IPS-18a (cell line): ENCODE results near the gene BMP7.

ENCODE experiments used
- H3K27ac ChIP-seq: one replicate; pipeline ENCODE4 v1.5.1; 2013; ENCODE audit warnings: low read length
- H3K27me3 ChIP-seq: one replicate; pipeline ENCODE4 v1.6.1; 2013; ENCODE audit warnings: mild to moderate bottlenecking, low read length; ENCODE audit not compliant: control insufficient read depth, insufficient read depth
- H3K36me3 ChIP-seq: one replicate; pipeline ENCODE4 v1.6.1; 2013; ENCODE audit warnings: low read depth, low read length; ENCODE audit not compliant: control insufficient read depth
- H3K4me1 ChIP-seq: one replicate; pipeline ENCODE4 v1.6.1; 2013; ENCODE audit warnings: low read depth, low read length; ENCODE audit not compliant: control insufficient read depth
- H3K4me3 ChIP-seq: one replicate; pipeline ENCODE4 v1.5.1; 2013; ENCODE audit warnings: low read length
- H3K9ac ChIP-seq: one replicate; pipeline ENCODE4 v1.6.1; 2013; ENCODE audit warnings: mild to moderate bottlenecking, low read length, moderate library complexity
- H3K9me3 ChIP-seq: one replicate; pipeline ENCODE4 v1.6.1; 2013; ENCODE audit warnings: low read depth, low read length; ENCODE audit not compliant: control insufficient read depth

BMP7 gene

GRCh38 chr20:57131601-57132391 is 134.6 kb downstream of the BMP7 start:
- Histone ChIP-seq H3K27me3 (no peaks in the 10 kb centered on the region), H3K36me3 (no peaks in the 10 kb centered on the region), H3K27ac (no peak overlapping the region), H3K9ac (no peak overlapping the region), H3K4me1 (peaks cover 3% of the 10 kb centered on the region), H3K4me3 (no peak overlapping the region), H3K9me3 (no peaks in the 10 kb centered on the region)

- no peaks in the 10 kb centered on the region for H3K9me3 ChIP-seq
- no peak overlapping the region for H3K27ac ChIP-seq
- no peak overlapping the region for H3K9ac ChIP-seq
- H3K36me3 ChIP-seq: no peaks in the 10 kb centered on the region
- no peaks in the 10 kb centered on the region for H3K27me3 ChIP-seq
- H3K4me1 ChIP-seq: peaks cover 3% of the 10 kb centered on the region
- H3K4me3 ChIP-seq: no peak overlapping the region
Measured at GRCh38 chr20:57131077-57131476, 135.4 kb downstream of the BMP7 start.

- Histone ChIP-seq H3K9ac (no peak overlapping the region), H3K27me3 (no peaks in the 10 kb centered on the region), H3K4me1 (peaks cover 3% of the 10 kb centered on the region), H3K4me3 (no peak overlapping the region), H3K36me3 (no peaks in the 10 kb centered on the region), H3K9me3 (no peaks in the 10 kb centered on the region), H3K27ac (no peak overlapping the region)
Measured at GRCh38 chr20:57130160-57130772, 136.2 kb downstream of the BMP7 start.

GRCh38 chr20:57129303-57129702 is 137.1 kb downstream of the BMP7 start:
- no peak overlapping the region for H3K27ac ChIP-seq
- no peak overlapping the region for H3K4me3 ChIP-seq
- H3K4me1 ChIP-seq: peaks cover 7% of the 10 kb centered on the region
- H3K9me3 ChIP-seq: no peaks in the 10 kb centered on the region
- H3K27me3 ChIP-seq: no peaks in the 10 kb centered on the region
- no peaks in the 10 kb centered on the region for H3K36me3 ChIP-seq
- H3K9ac ChIP-seq: no peak overlapping the region

GRCh38 chr20:57128044-57128757 is 138.2 kb downstream of the BMP7 start:
- Histone ChIP-seq H3K36me3 (no peaks in the 10 kb centered on the region), H3K27me3 (no peaks in the 10 kb centered on the region), H3K4me3 (no peak overlapping the region), H3K4me1 (peaks cover 7% of the 10 kb centered on the region), H3K9ac (no peak overlapping the region), H3K9me3 (no peaks in the 10 kb centered on the region), H3K27ac (no peak overlapping the region)

- Histone ChIP-seq H3K27ac (no peak overlapping the region), H3K9ac (no peak overlapping the region), H3K27me3 (no peaks in the 10 kb centered on the region)
Measured at GRCh38 chr20:57126481-57127092, 139.9 kb downstream of the BMP7 start.

GRCh38 chr20:57124800-57125517 is 141.5 kb downstream of the BMP7 start:
- no peaks in the 10 kb centered on the region for H3K9me3 ChIP-seq
- no peaks in the 10 kb centered on the region for H3K27me3 ChIP-seq
- H3K36me3 ChIP-seq: no peaks in the 10 kb centered on the region
- H3K27ac ChIP-seq: no peak overlapping the region
- H3K4me3 ChIP-seq: no peak overlapping the region
- peaks cover 7% of the 10 kb centered on the region for H3K4me1 ChIP-seq
- no peak overlapping the region for H3K9ac ChIP-seq

More at GRCh38 chr20:57126481-57127092, 139.9 kb downstream of the BMP7 start:
- H3K4me3 ChIP-seq: no peak overlapping the region
- H3K36me3 ChIP-seq: no peaks in the 10 kb centered on the region
- peaks cover 7% of the 10 kb centered on the region for H3K4me1 ChIP-seq
- H3K9me3 ChIP-seq: no peaks in the 10 kb centered on the region

- no peak overlapping the region for H3K27ac ChIP-seq
Measured at GRCh38 chr20:57124366-57124765, 142.1 kb downstream of the BMP7 start.

GRCh38 chr20:57123504-57123903 is 142.9 kb downstream of the BMP7 start:
- H3K9ac ChIP-seq: no peak overlapping the region
- no peaks in the 10 kb centered on the region for H3K36me3 ChIP-seq
- no peak overlapping the region for H3K27ac ChIP-seq
- no peak overlapping the region for H3K4me3 ChIP-seq
- peaks cover 7% of the 10 kb centered on the region for H3K4me1 ChIP-seq
- no peaks in the 10 kb centered on the region for H3K27me3 ChIP-seq
- H3K9me3 ChIP-seq: no peaks in the 10 kb centered on the region

More at GRCh38 chr20:57124366-57124765, 142.1 kb downstream of the BMP7 start:
- no peaks in the 10 kb centered on the region for H3K9me3 ChIP-seq
- H3K4me3 ChIP-seq: no peak overlapping the region
- no peaks in the 10 kb centered on the region for H3K36me3 ChIP-seq
- H3K27me3 ChIP-seq: no peaks in the 10 kb centered on the region
- H3K9ac ChIP-seq: no peak overlapping the region
- H3K4me1 ChIP-seq: peaks cover 7% of the 10 kb centered on the region

- H3K4me3 ChIP-seq: no peak overlapping the region
- no peaks in the 10 kb centered on the region for H3K36me3 ChIP-seq
- no peaks in the 10 kb centered on the region for H3K27me3 ChIP-seq
- no peaks in the 10 kb centered on the region for H3K9me3 ChIP-seq
- peaks cover 7% of the 10 kb centered on the region for H3K4me1 ChIP-seq
- no peak overlapping the region for H3K9ac ChIP-seq
- no peak overlapping the region for H3K27ac ChIP-seq
Measured at GRCh38 chr20:57122536-57123489, 143.6 kb downstream of the BMP7 start.
